SU-DHL-6 (cell line): Measurements from ENCODE around the gene LEMD3.

Source experiments
- CTCF ChIP-seq: fragments of 200-600 bp; sonication (generic); IDR thresholded peaks from one replicate; pipeline ENCODE4 v1.5.1; 2017; ENCODE audit warnings: antibody characterized with exemption, mild to moderate bottlenecking, low read length, moderate library complexity; ENCODE audit not compliant: insufficient read depth, poor library complexity, severe bottlenecking
- EZH2phosphoT487 ChIP-seq: fragments of 200-600 bp; sonication (generic), shearing (Covaris generic); conservative IDR thresholded peaks from 2 replicates; pipeline ENCODE4 v1.6.1; 2018; ENCODE audit warnings: mild to moderate bottlenecking, antibody characterized with exemption, low read length, moderate library complexity, mixed read lengths

GRCh38 chr12:65282840-65283239 is 113.5 kb downstream of the LEMD3 start:
- TF ChIP-seq CTCF = no peak
- TF ChIP-seq EZH2phosphoT487 = no peak
